Stomach (tissue), 9 donors: Measurements from ENCODE around the gene THY1. TPM values are rescaled to one million over a fixed set of nuclear protein-coding genes. Genes with fewer than 3 reads are reported as not detected.

Experiments
- DNase-seq, 2 donors: peaks; one replicate each; pipeline versions ENCODE4 v3.0.0 to v3.0.0-alpha.2; 2013 to 2019
- H3K27ac ChIP-seq, 5 donors: fragments of 200-600 bp in 4 of 5; sonication (generic) in 4 of 5; one replicate each; pipeline ENCODE4 v1.5.1; 2013 to 2019; ENCODE audit warnings: mild to moderate bottlenecking in 1 of 5, moderate library complexity in 1 of 5
- H3K27me3 ChIP-seq, 3 donors: fragments of 200-600 bp; sonication (generic); one replicate each; pipeline ENCODE4 v1.5.1; 2017 to 2019; ENCODE audit warnings: mixed run types in 1 of 3
- H3K36me3 ChIP-seq, 4 donors: fragments of 200-600 bp; sonication (generic); 1 replicate in 3 of 4; 2 replicates in 1 of 4; pipeline ENCODE4 v1.5.1; 2016 to 2019
- H3K4me1 ChIP-seq, 4 donors: fragments of 200-600 bp; sonication (generic); one replicate each; pipeline ENCODE4 v1.5.1; 2016 to 2019
- H3K4me3 ChIP-seq, 4 donors: fragments of 200-600 bp; sonication (generic) in 3 of 4; one replicate each; pipeline ENCODE4 v1.5.1; 2016 to 2019; ENCODE audit warnings: mild to moderate bottlenecking in 1 of 4
- H3K9me3 ChIP-seq, 4 donors: fragments of 200-600 bp; sonication (generic); one replicate each; pipeline ENCODE4 v1.5.1; 2016 to 2019
- EP300 ChIP-seq: sonication (generic); formaldehyde crosslinking; IDR thresholded peaks from one replicate; pipeline ENCODE4 v1.6.1; 2017; ENCODE audit warnings: antibody characterized with exemption
- POLR2A ChIP-seq, 4 donors: fragments of 450-650 bp; IDR thresholded peaks; one replicate each; pipeline ENCODE4 v1.6.1; 2016; ENCODE audit warnings: antibody characterized with exemption in 4 of 4, control low read depth in 2 of 4, mild to moderate bottlenecking in 1 of 4, moderate library complexity in 1 of 4
- POLR2AphosphoS5 ChIP-seq, 3 donors: sonication (generic); formaldehyde crosslinking; IDR thresholded peaks; one replicate each; pipeline ENCODE4 v1.6.1; 2016; ENCODE audit warnings: antibody characterized with exemption in 3 of 3
- whole genome bisulfite sequencing, 5 donors: extraction: QIAGEN DNeasy Blood & Tissue Kit in 3 of 5; methylation state at CpG; one replicate each; pipeline versions ENCODE4 v1.1.5 to v1.1.7; 2013 to 2018; 5-methylcytosine and 5-hydroxymethylcytosine counted together
- intact Hi-C: fragments of 100-400 bp; cut with DNase I; formaldehyde crosslinking; loops from one replicate; pipeline ENCODE4 v1.15.1; 2023; ENCODE audit warnings: low total_unique reads
- polyA plus RNA-seq, 3 donors: library from polyadenylated mRNA; stranded (reverse); fragments of 200-250 nt; gene quantifications; one replicate each; pipeline ENCODE4 v1.2.3, GENCODE V29; 2013
- total RNA-seq, 5 donors: library from RNA; depleted of rRNA; stranded (reverse); fragments of >200 nt; gene quantifications; one replicate each; pipeline versions ENCODE4 v1.1.0 to v1.2.3, GENCODE V29; 2014 to 2016
- TF ChIP-seq, protein P1 (sequence below), 7 experiments: fragments of 450-650 bp in 4 of 7; fragments of 200-600 bp in 3 of 7; sonication (generic) in 3 of 7; IDR thresholded peaks; one replicate each; pipeline ENCODE4 v1.5.1; 2016 to 2019; ENCODE audit warnings: antibody characterized with exemption in 7 of 7, control low read depth in 2 of 7, mild to moderate bottlenecking in 1 of 7
- donor health status: healthy with polysubstance abuse.
- donor health status: Bipolar disorder and iron deficiency.
- donor health status: healthy.

THY1 gene
- total and polyA plus RNA-seq, 8 donors = 1.2 to 13.7 (median 7.9) TPM

DNA sequence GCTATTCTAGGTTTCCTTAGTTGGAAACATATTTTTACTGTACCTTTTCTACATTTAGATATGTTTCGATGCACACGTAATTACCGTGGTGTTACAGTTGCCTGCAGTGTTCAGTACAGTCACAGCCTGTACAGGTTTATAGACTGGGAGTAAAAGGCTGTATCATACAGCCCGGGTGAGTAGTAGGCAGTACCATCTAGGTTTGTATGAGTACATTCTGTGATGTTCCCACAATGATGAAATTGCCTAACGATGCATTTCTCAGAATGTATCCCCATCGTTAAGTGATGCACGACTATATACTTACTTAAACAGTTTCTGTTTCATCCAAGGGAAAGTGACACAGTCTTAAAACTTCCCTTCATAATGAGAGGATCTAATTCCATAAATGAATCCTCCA, 13.1 kb upstream of the THY1 start:
- no peaks in the 10 kb centered on the region for H3K9me3 ChIP-seq
- DNase-seq = no peak
- no peak overlapping the region for H3K4me3 ChIP-seq
- TF ChIP-seq, protein P1, sequence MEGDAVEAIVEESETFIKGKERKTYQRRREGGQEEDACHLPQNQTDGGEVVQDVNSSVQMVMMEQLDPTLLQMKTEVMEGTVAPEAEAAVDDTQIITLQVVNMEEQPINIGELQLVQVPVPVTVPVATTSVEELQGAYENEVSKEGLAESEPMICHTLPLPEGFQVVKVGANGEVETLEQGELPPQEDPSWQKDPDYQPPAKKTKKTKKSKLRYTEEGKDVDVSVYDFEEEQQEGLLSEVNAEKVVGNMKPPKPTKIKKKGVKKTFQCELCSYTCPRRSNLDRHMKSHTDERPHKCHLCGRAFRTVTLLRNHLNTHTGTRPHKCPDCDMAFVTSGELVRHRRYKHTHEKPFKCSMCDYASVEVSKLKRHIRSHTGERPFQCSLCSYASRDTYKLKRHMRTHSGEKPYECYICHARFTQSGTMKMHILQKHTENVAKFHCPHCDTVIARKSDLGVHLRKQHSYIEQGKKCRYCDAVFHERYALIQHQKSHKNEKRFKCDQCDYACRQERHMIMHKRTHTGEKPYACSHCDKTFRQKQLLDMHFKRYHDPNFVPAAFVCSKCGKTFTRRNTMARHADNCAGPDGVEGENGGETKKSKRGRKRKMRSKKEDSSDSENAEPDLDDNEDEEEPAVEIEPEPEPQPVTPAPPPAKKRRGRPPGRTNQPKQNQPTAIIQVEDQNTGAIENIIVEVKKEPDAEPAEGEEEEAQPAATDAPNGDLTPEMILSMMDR (IDR thresholded peaks at IDR 0.05) = no peak
- TF ChIP-seq EP300 (no peak), POLR2A (IDR thresholded peaks at IDR 0.05) (no peak), POLR2AphosphoS5 (IDR thresholded peaks at IDR 0.05) (no peak)
- no peak overlapping the region for H3K27ac ChIP-seq
- WGBS, 5 donors = 90 to 92% (median 91%) methylated on average over 7 of the region's 7 CpGs
- H3K4me1 ChIP-seq = peaks cover 0 to 15% (median 9%) of the 10 kb centered on the region in 4 donors
- H3K36me3 ChIP-seq = no peaks in the 10 kb centered on the region
- intact Hi-C loops = no loop called here
- H3K27me3 ChIP-seq = peaks cover 0 to 9% (median 0%) of the 10 kb centered on the region in 3 donors

- 68 to 95% (median 89%) methylated on average over 1 of the region's 1 CpG for WGBS, 5 donors
- intact Hi-C loops = no loop called here
- Histone ChIP-seq H3K27ac (no peak overlapping the region), H3K36me3 (no peaks in the 10 kb centered on the region), H3K4me1 (peaks cover 0 to 15% (median 9%) of the 10 kb centered on the region in 4 donors), H3K4me3 (no peak overlapping the region), H3K9me3 (no peaks in the 10 kb centered on the region), H3K27me3 (peaks cover 0 to 9% (median 0%) of the 10 kb centered on the region in 3 donors)
- no peak for DNase-seq
- no peak for TF ChIP-seq POLR2AphosphoS5 (IDR thresholded peaks at IDR 0.05)
- TF ChIP-seq, protein P1 (IDR thresholded peaks at IDR 0.05) = no peak
- TF ChIP-seq EP300 = no peak
- TF ChIP-seq POLR2A (IDR thresholded peaks at IDR 0.05) = no peak
These were observed 11.8 kb upstream of the THY1 start for GRCh38 chr11:119434591-119435330.

GRCh38 chr11:119433358-119433725, 10.4 kb upstream of the THY1 start:
- DNase-seq = no peak
- Histone ChIP-seq H3K4me3 (no peak overlapping the region), H3K9me3 (no peaks in the 10 kb centered on the region), H3K36me3 (no peaks in the 10 kb centered on the region), H3K27ac (peak overlapping the region in 1 of 5 donors; percentile 61), H3K4me1 (peaks cover 0 to 15% (median 9%) of the 10 kb centered on the region in 4 donors), H3K27me3 (peaks cover 0 to 9% (median 0%) of the 10 kb centered on the region in 3 donors)
- intact Hi-C loops = no loop called here
- TF ChIP-seq, protein P1 (IDR thresholded peaks at IDR 0.05) = no peak
- TF ChIP-seq EP300 (no peak), POLR2A (IDR thresholded peaks at IDR 0.05) (no peak)
- WGBS, 5 donors = 33 to 83% (median 56%) methylated on average over 1 of the region's 1 CpG

DNA sequence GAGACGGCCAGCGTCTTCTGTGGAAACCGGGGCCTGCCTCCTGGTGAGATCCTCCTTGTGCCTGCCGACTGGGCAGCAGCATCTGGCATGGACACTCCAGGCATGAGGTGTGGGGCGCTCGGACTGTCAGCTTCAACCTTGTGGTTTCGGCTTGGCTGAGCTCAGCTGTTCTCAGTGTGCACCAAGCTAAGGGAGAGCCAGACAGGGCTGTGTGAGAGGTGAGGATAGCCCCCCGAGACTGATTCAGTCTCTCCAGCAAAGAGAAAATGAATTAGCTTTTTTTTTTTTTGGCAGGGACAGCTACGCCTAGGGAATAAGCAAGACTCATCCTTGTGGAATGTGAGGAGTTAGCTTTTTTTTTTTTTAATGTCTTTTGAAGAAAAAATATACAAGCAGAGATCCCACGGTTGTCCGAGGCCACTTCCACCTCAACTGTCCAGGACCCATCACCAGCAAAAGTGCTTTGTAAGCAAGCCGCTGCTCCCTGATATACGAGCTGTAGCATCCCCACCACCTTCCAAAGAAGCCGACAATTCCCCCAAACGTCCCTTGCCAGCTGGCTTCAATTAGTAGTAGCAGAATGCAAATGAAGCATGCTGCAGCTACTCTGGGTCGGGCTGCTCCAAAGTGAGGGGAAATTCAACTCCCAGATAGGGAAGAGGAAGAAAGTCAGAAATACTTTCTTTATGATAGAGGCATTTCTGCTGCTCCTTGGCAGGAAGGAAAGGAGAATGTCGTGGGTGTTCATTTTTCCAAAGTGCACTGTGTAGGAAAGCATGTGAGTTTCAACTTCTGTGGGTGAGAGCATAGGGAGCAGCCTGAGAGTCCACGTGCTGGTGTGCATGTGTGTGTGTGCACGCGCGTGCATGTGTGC, 9.7 kb upstream of the THY1 start:
- Histone ChIP-seq H3K4me3 (peak overlapping the region in 1 of 4 donors; percentile 9), H3K27ac (peak overlapping the region in 2 of 5 donors; percentile 24 to 61), H3K9me3 (no peaks in the 10 kb centered on the region), H3K4me1 (peaks cover 0 to 15% (median 9%) of the 10 kb centered on the region in 4 donors), H3K27me3 (peaks cover 0 to 9% (median 0%) of the 10 kb centered on the region in 3 donors), H3K36me3 (no peaks in the 10 kb centered on the region)
- DNase-seq = peak in 1 of 2 donors; percentile 68
- intact Hi-C loops = no loop called here
- TF ChIP-seq, protein P1 (IDR thresholded peaks at IDR 0.05) = no peak
- TF ChIP-seq POLR2AphosphoS5 (IDR thresholded peaks at IDR 0.05) (no peak), EP300 (no peak), POLR2A (IDR thresholded peaks at IDR 0.05) (no peak)
- WGBS, 5 donors = 40 to 57% (median 51%) methylated on average over 19 to 21 of the region's 21 CpGs
